Measurements from ENCODE around the gene SIGLEC11.
"Not testable (repeated sequence)": the region's sequence is repeated elsewhere in the genome, so short reads cannot be mapped to it uniquely, and the experiment has no call there.

The SIGLEC11 gene

GRCh38 chr19:49932731-49933131, 28.2 kb downstream of the SIGLEC11 start:
- H3K9ac ChIP-seq (ENCODE audit: low read depth, low read length) = no peak overlapping the region
- peaks cover 2% of the 10 kb centered on the region; the same call in 1 of the 2 replicates for H3K4me1 ChIP-seq (ENCODE audit: control insufficient read depth, insufficient read depth, low read length)
- H3K27me3 ChIP-seq (ENCODE audit: control insufficient read depth, insufficient read depth, low read length) = no peaks in the 10 kb centered on the region
- H3K4me3 ChIP-seq (ENCODE audit: low read depth, low read length) = no peak overlapping the region
- peaks cover 2% of the 10 kb centered on the region for H3K36me3 ChIP-seq (ENCODE audit: control insufficient read depth, insufficient read depth, low read length)
- H3K9me3 ChIP-seq (ENCODE audit: control insufficient read depth, insufficient read depth, low read length) = no peaks in the 10 kb centered on the region
- no peak overlapping the region for H3K27ac ChIP-seq (ENCODE audit: low read depth, low read length)

- H3K4me3 ChIP-seq (ENCODE audit: low read depth, low read length) = no peak overlapping the region
- no peak overlapping the region for H3K27ac ChIP-seq (ENCODE audit: low read depth, low read length)
- H3K36me3 ChIP-seq (ENCODE audit: control insufficient read depth, insufficient read depth, low read length) = peaks cover 9% of the 10 kb centered on the region
Observed at GRCh38 chr19:49932041-49932451, 28.9 kb downstream of the SIGLEC11 start.

GRCh38 chr19:49931293-49932040, 29.5 kb downstream of the SIGLEC11 start:
- Histone ChIP-seq H3K36me3 (ENCODE audit: control insufficient read depth, insufficient read depth, low read length) (peaks cover 15% of the 10 kb centered on the region), H3K4me3 (ENCODE audit: low read depth, low read length) (no peak overlapping the region), H3K27ac (ENCODE audit: low read depth, low read length) (no peak overlapping the region), H3K9me3 (ENCODE audit: control insufficient read depth, insufficient read depth, low read length) (no peaks in the 10 kb centered on the region), H3K9ac (ENCODE audit: low read depth, low read length) (no peak overlapping the region), H3K4me1 (ENCODE audit: control insufficient read depth, insufficient read depth, low read length) (peaks cover 2% of the 10 kb centered on the region; the same call in 1 of the 2 replicates), H3K27me3 (ENCODE audit: control insufficient read depth, insufficient read depth, low read length) (no peaks in the 10 kb centered on the region)

More at GRCh38 chr19:49932041-49932451, 28.9 kb downstream of the SIGLEC11 start:
- Histone ChIP-seq H3K4me1 (ENCODE audit: control insufficient read depth, insufficient read depth, low read length) (peaks cover 2% of the 10 kb centered on the region; the same call in 1 of the 2 replicates), H3K27me3 (ENCODE audit: control insufficient read depth, insufficient read depth, low read length) (no peaks in the 10 kb centered on the region), H3K9ac (ENCODE audit: low read depth, low read length) (no peak overlapping the region), H3K9me3 (ENCODE audit: control insufficient read depth, insufficient read depth, low read length) (no peaks in the 10 kb centered on the region)

- Histone ChIP-seq H3K27me3 (ENCODE audit: control insufficient read depth, insufficient read depth, low read length) (no peaks in the 10 kb centered on the region), H3K9me3 (ENCODE audit: control insufficient read depth, insufficient read depth, low read length) (no peaks in the 10 kb centered on the region), H3K9ac (ENCODE audit: low read depth, low read length) (no peak overlapping the region), H3K36me3 (ENCODE audit: control insufficient read depth, insufficient read depth, low read length) (peaks cover 21% of the 10 kb centered on the region), H3K4me1 (ENCODE audit: control insufficient read depth, insufficient read depth, low read length) (peaks cover 2% of the 10 kb centered on the region; the same call in 1 of the 2 replicates), H3K27ac (ENCODE audit: low read depth, low read length) (no peak overlapping the region), H3K4me3 (ENCODE audit: low read depth, low read length) (peak overlapping the region; percentile 57)
Observed at GRCh38 chr19:49930483-49931011, 30.4 kb downstream of the SIGLEC11 start.

GRCh38 chr19:49929611-49930482, 31.1 kb downstream of the SIGLEC11 start:
- Histone ChIP-seq H3K9ac (ENCODE audit: low read depth, low read length) (peak overlapping the region; percentile 91), H3K36me3 (ENCODE audit: control insufficient read depth, insufficient read depth, low read length) (peaks cover 26% of the 10 kb centered on the region), H3K27ac (ENCODE audit: low read depth, low read length) (peak overlapping the region; percentile 95), H3K9me3 (ENCODE audit: control insufficient read depth, insufficient read depth, low read length) (no peaks in the 10 kb centered on the region), H3K4me3 (ENCODE audit: low read depth, low read length) (peak overlapping the region; percentile 72), H3K4me1 (ENCODE audit: control insufficient read depth, insufficient read depth, low read length) (peaks cover 2% of the 10 kb centered on the region; the same call in 1 of the 2 replicates), H3K27me3 (ENCODE audit: control insufficient read depth, insufficient read depth, low read length) (no peaks in the 10 kb centered on the region)

GRCh38 chr19:49929121-49929610, 31.8 kb downstream of the SIGLEC11 start, which contains the start of the genes ATF5 and NUP62:
Gene ATF5 (plus strand): TSS chr19:49929205. CDS start chr19:49930851, 1,646 bp downstream.
Gene NUP62 (minus strand): TSS chr19:49929504. CDS start chr19:49909807, 19,697 bp downstream.
- Histone ChIP-seq H3K36me3 (ENCODE audit: control insufficient read depth, insufficient read depth, low read length) (peaks cover 33% of the 10 kb centered on the region), H3K4me1 (ENCODE audit: control insufficient read depth, insufficient read depth, low read length) (peaks cover 2% of the 10 kb centered on the region; the same call in 1 of the 2 replicates), H3K9ac (ENCODE audit: low read depth, low read length) (peak within 1 kb of the TSS; percentile 91), H3K4me3 (ENCODE audit: low read depth, low read length) (peak within 1 kb of the TSS; percentile 72), H3K9me3 (ENCODE audit: control insufficient read depth, insufficient read depth, low read length) (no peaks in the 10 kb centered on the region), H3K27me3 (ENCODE audit: control insufficient read depth, insufficient read depth, low read length) (no peaks in the 10 kb centered on the region), H3K27ac (ENCODE audit: low read depth, low read length) (peak within 1 kb of the TSS; percentile 95)

GRCh38 chr19:49927526-49928264, 33.3 kb downstream of the SIGLEC11 start:
- peaks cover 2% of the 10 kb centered on the region; the same call in 1 of the 2 replicates for H3K4me1 ChIP-seq (ENCODE audit: control insufficient read depth, insufficient read depth, low read length)
- peak overlapping the region; percentile 72 for H3K4me3 ChIP-seq (ENCODE audit: low read depth, low read length)
- peaks cover 48% of the 10 kb centered on the region for H3K36me3 ChIP-seq (ENCODE audit: control insufficient read depth, insufficient read depth, low read length)
- no peak overlapping the region for H3K27ac ChIP-seq (ENCODE audit: low read depth, low read length)
- H3K27me3 ChIP-seq (ENCODE audit: control insufficient read depth, insufficient read depth, low read length) = no peaks in the 10 kb centered on the region
- no peak overlapping the region for H3K9ac ChIP-seq (ENCODE audit: low read depth, low read length)
- no peaks in the 10 kb centered on the region for H3K9me3 ChIP-seq (ENCODE audit: control insufficient read depth, insufficient read depth, low read length)

- Histone ChIP-seq H3K36me3 (ENCODE audit: control insufficient read depth, insufficient read depth, low read length) (peaks cover 59% of the 10 kb centered on the region), H3K9me3 (ENCODE audit: control insufficient read depth, insufficient read depth, low read length) (no peaks in the 10 kb centered on the region), H3K4me3 (ENCODE audit: low read depth, low read length) (no peak overlapping the region), H3K27ac (ENCODE audit: low read depth, low read length) (no peak overlapping the region), H3K9ac (ENCODE audit: low read depth, low read length) (no peak overlapping the region), H3K4me1 (ENCODE audit: control insufficient read depth, insufficient read depth, low read length) (peaks cover 2% of the 10 kb centered on the region; the same call in 1 of the 2 replicates), H3K27me3 (ENCODE audit: control insufficient read depth, insufficient read depth, low read length) (no peaks in the 10 kb centered on the region)
Observed at GRCh38 chr19:49926515-49926914, 34.5 kb downstream of the SIGLEC11 start.

GRCh38 chr19:49925486-49925885, 35.5 kb downstream of the SIGLEC11 start:
- H3K4me1 ChIP-seq (ENCODE audit: control insufficient read depth, insufficient read depth, low read length) = peaks cover 2% of the 10 kb centered on the region; the same call in 1 of the 2 replicates
- H3K9me3 ChIP-seq (ENCODE audit: control insufficient read depth, insufficient read depth, low read length) = no peaks in the 10 kb centered on the region
- H3K36me3 ChIP-seq (ENCODE audit: control insufficient read depth, insufficient read depth, low read length) = peaks cover 66% of the 10 kb centered on the region
- H3K4me3 ChIP-seq (ENCODE audit: low read depth, low read length) = no peak overlapping the region
- no peak overlapping the region for H3K27ac ChIP-seq (ENCODE audit: low read depth, low read length)
- H3K9ac ChIP-seq (ENCODE audit: low read depth, low read length) = no peak overlapping the region
- no peaks in the 10 kb centered on the region for H3K27me3 ChIP-seq (ENCODE audit: control insufficient read depth, insufficient read depth, low read length)

- not testable (repeated sequence) for H3K4me1 ChIP-seq (ENCODE audit: control insufficient read depth, insufficient read depth, low read length); H3K9me3 ChIP-seq (ENCODE audit: control insufficient read depth, insufficient read depth, low read length); H3K4me3 ChIP-seq (ENCODE audit: low read depth, low read length); H3K9ac ChIP-seq (ENCODE audit: low read depth, low read length); H3K27me3 ChIP-seq (ENCODE audit: control insufficient read depth, insufficient read depth, low read length); H3K27ac ChIP-seq (ENCODE audit: low read depth, low read length)
- peaks cover 66% of the 10 kb centered on the region for H3K36me3 ChIP-seq (ENCODE audit: control insufficient read depth, insufficient read depth, low read length)
Observed at GRCh38 chr19:49924881-49925210, 36.1 kb downstream of the SIGLEC11 start.
